ENCODE data around the gene EFNA1.
"Not testable (repeated sequence)": the region's sequence is repeated elsewhere in the genome, so short reads cannot be mapped to it uniquely, and the experiment has no call there.

Gene EFNA1

GRCh38 chr1:155140630-155140953 is 12.9 kb downstream of the EFNA1 start:
- TF ChIP-seq YY1 (IDR thresholded peaks at IDR 0.05; ENCODE audit: insufficient read depth, insufficient read length) (no peak), SUZ12 (IDR thresholded peaks at IDR 0.05; ENCODE audit: extremely low read depth, insufficient read depth, insufficient read length) (no peak), ZNF274 (IDR thresholded peaks at IDR 0.05; ENCODE audit: low read depth, low read length) (no peak)
- peak overlapping the region; percentile 99 for H3K9ac ChIP-seq (ENCODE audit: insufficient read length, low read depth)

DNA sequence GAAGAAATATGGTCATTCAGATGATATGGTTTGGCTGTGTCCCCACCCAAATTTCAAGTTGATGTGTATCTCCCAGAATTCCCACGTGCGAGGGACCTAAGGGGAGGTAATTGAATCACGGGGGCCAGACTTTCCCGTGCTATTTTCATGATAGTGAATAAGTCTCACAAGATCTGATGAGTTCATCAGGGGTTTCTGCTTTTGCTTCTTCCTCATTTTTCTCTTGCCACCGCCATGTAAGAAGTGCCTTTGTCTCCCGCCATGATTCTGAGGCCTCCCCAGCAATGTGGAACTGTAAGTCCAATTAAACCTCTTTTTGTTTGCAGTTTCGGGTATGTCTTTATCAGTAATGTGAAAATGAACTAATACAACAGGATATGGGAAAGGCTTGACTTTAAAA is 14.1 kb downstream of the EFNA1 start:
- no peak overlapping the region for H3K9ac ChIP-seq (ENCODE audit: insufficient read length, low read depth)
- TF ChIP-seq YY1 (IDR thresholded peaks at IDR 0.05; ENCODE audit: insufficient read depth, insufficient read length) (no peak), SUZ12 (IDR thresholded peaks at IDR 0.05; ENCODE audit: extremely low read depth, insufficient read depth, insufficient read length) (no peak), ZNF274 (IDR thresholded peaks at IDR 0.05; ENCODE audit: low read depth, low read length) (no peak)
- peaks cover 7% of the 10 kb centered on the region for H3K27me3 ChIP-seq (ENCODE audit: insufficient read depth, insufficient read length)
- no peak for DNase-seq (ENCODE audit: low read depth, low spot score)
- peaks cover 7% of the 10 kb centered on the region for H3K4me1 ChIP-seq (ENCODE audit: insufficient read depth, insufficient read length)
- no peaks in the 10 kb centered on the region for H3K9me3 ChIP-seq (ENCODE audit: insufficient read depth, low read length)
- no peak overlapping the region for H3K4me3 ChIP-seq (ENCODE audit: insufficient read length, low read depth)
- peaks cover 20% of the 10 kb centered on the region for H3K36me3 ChIP-seq (ENCODE audit: insufficient read depth, insufficient read length, low read length)

More at GRCh38 chr1:155140630-155140953, 12.9 kb downstream of the EFNA1 start:
- DNase-seq (ENCODE audit: low read depth, low spot score), result no peak
- H3K9me3 ChIP-seq (ENCODE audit: insufficient read depth, low read length), result no peaks in the 10 kb centered on the region
- peak overlapping the region; percentile 97 for H3K4me3 ChIP-seq (ENCODE audit: insufficient read length, low read depth)
- peaks cover 7% of the 10 kb centered on the region for H3K27me3 ChIP-seq (ENCODE audit: insufficient read depth, insufficient read length)
- peaks cover 9% of the 10 kb centered on the region for H3K4me1 ChIP-seq (ENCODE audit: insufficient read depth, insufficient read length)
- peaks cover 21% of the 10 kb centered on the region for H3K36me3 ChIP-seq (ENCODE audit: insufficient read depth, insufficient read length, low read length)

DNA sequence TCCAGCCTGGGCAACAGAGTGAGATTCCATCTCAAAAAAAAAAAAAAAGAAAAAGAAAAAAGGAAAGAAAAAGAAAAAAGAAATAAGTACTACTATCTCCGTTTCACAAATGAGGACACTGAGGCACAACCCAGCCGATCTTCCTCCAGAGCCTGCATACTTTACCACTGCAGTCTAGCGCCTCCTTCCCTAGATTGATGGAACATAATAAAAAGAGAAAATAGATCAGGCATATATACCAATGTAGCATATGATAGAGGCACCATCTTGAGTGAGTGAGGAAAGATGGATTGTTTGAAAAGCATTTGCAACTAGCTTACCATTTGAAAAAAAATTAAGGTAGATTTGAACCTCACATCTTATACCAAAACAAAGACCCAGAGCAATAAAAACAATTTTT is 17.8 kb downstream of the EFNA1 start:
- no peaks in the 10 kb centered on the region for H3K4me1 ChIP-seq (ENCODE audit: insufficient read depth, insufficient read length)
- H3K9me3 ChIP-seq (ENCODE audit: insufficient read depth, low read length), result no peaks in the 10 kb centered on the region
- no peaks in the 10 kb centered on the region for H3K36me3 ChIP-seq (ENCODE audit: insufficient read depth, insufficient read length, low read length)
- H3K27me3 ChIP-seq (ENCODE audit: insufficient read depth, insufficient read length), result peaks cover 7% of the 10 kb centered on the region
- no peak for TF ChIP-seq ZNF274 (IDR thresholded peaks at IDR 0.05; ENCODE audit: low read depth, low read length)
- no peak for TF ChIP-seq YY1 (IDR thresholded peaks at IDR 0.05; ENCODE audit: insufficient read depth, insufficient read length)
- TF ChIP-seq SUZ12 (IDR thresholded peaks at IDR 0.05; ENCODE audit: extremely low read depth, insufficient read depth, insufficient read length), result no peak
- no peak overlapping the region for H3K4me3 ChIP-seq (ENCODE audit: insufficient read length, low read depth)
- H3K9ac ChIP-seq (ENCODE audit: insufficient read length, low read depth), result no peak overlapping the region
- DNase-seq (ENCODE audit: low read depth, low spot score), result no peak

- H3K36me3 ChIP-seq (ENCODE audit: insufficient read depth, insufficient read length, low read length); H3K9me3 ChIP-seq (ENCODE audit: insufficient read depth, low read length); H3K4me3 ChIP-seq (ENCODE audit: insufficient read length, low read depth); H3K9ac ChIP-seq (ENCODE audit: insufficient read length, low read depth); H3K27me3 ChIP-seq (ENCODE audit: insufficient read depth, insufficient read length); H3K4me1 ChIP-seq (ENCODE audit: insufficient read depth, insufficient read length); DNase-seq (ENCODE audit: low read depth, low spot score): not testable (repeated sequence)
Observed at GRCh38 chr1:155155996-155156643, 28.4 kb downstream of the EFNA1 start.

DNA sequence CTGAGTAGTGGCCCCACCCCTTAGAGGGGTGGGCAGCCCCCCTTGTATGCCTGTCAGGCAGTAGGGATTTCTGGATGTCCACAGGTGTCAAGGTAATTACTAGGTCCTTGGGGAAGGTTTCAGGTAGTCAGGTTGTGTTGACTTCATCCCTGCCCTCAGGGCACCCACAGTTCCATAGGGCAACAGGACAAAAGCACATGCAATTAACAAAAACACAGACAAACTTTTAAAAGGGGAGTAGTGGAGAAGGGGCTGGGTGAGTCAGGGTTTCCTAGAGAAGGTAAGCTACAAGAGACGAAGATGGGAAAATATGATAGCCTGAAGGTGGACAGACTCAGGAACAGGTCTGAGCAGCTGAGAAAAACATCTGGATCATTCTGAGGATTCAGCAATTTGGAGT is 31.3 kb downstream of the EFNA1 start:
- no peak for DNase-seq (ENCODE audit: low read depth, low spot score)
- H3K4me1 ChIP-seq (ENCODE audit: insufficient read depth, insufficient read length), result no peaks in the 10 kb centered on the region
- H3K9me3 ChIP-seq (ENCODE audit: insufficient read depth, low read length), result no peaks in the 10 kb centered on the region
- TF ChIP-seq ZNF274 (IDR thresholded peaks at IDR 0.05; ENCODE audit: low read depth, low read length) (no peak), YY1 (IDR thresholded peaks at IDR 0.05; ENCODE audit: insufficient read depth, insufficient read length) (no peak), SUZ12 (IDR thresholded peaks at IDR 0.05; ENCODE audit: extremely low read depth, insufficient read depth, insufficient read length) (no peak)
- no peak overlapping the region for H3K4me3 ChIP-seq (ENCODE audit: insufficient read length, low read depth)
- no peak overlapping the region for H3K9ac ChIP-seq (ENCODE audit: insufficient read length, low read depth)
- no peaks in the 10 kb centered on the region for H3K27me3 ChIP-seq (ENCODE audit: insufficient read depth, insufficient read length)
- no peaks in the 10 kb centered on the region for H3K36me3 ChIP-seq (ENCODE audit: insufficient read depth, insufficient read length, low read length)

GRCh38 chr1:155160128-155160527 is 32.5 kb downstream of the EFNA1 start:
- H3K27me3 ChIP-seq (ENCODE audit: insufficient read depth, insufficient read length), result no peaks in the 10 kb centered on the region
- no peak overlapping the region for H3K4me3 ChIP-seq (ENCODE audit: insufficient read length, low read depth)
- H3K9me3 ChIP-seq (ENCODE audit: insufficient read depth, low read length), result peaks cover 4% of the 10 kb centered on the region; the same call in 1 of the 2 replicates
- no peaks in the 10 kb centered on the region for H3K4me1 ChIP-seq (ENCODE audit: insufficient read depth, insufficient read length)
- TF ChIP-seq ZNF274 (IDR thresholded peaks at IDR 0.05; ENCODE audit: low read depth, low read length), result no peak
- TF ChIP-seq SUZ12 (IDR thresholded peaks at IDR 0.05; ENCODE audit: extremely low read depth, insufficient read depth, insufficient read length), result no peak
- TF ChIP-seq YY1 (IDR thresholded peaks at IDR 0.05; ENCODE audit: insufficient read depth, insufficient read length), result no peak
- no peak for DNase-seq (ENCODE audit: low read depth, low spot score)
- no peaks in the 10 kb centered on the region for H3K36me3 ChIP-seq (ENCODE audit: insufficient read depth, insufficient read length, low read length)
- no peak overlapping the region for H3K9ac ChIP-seq (ENCODE audit: insufficient read length, low read depth)

DNA sequence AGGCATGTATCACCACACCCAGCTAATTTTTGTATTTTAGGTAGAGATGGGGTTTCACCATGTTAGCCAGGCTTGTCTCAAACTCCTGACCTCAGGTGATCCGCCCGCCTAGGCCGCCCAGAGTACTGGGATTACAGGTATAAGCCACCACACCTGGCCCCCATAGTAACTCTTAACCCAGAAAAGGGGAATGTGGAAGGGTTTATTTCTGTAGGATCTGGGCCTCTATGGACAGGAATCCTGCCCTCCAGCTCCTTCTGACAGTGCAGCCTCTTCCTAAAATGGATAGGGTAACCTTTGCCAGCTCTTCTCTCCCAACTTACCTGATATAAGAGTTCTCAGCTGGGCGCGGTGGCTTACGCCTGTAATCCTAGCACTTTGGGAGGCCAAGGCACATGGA is 35.0 kb downstream of the EFNA1 start:
- H3K4me3 ChIP-seq (ENCODE audit: insufficient read length, low read depth); H3K36me3 ChIP-seq (ENCODE audit: insufficient read depth, insufficient read length, low read length); H3K27me3 ChIP-seq (ENCODE audit: insufficient read depth, insufficient read length); H3K9ac ChIP-seq (ENCODE audit: insufficient read length, low read depth); H3K9me3 ChIP-seq (ENCODE audit: insufficient read depth, low read length); DNase-seq (ENCODE audit: low read depth, low spot score): not testable (repeated sequence)
- H3K4me1 ChIP-seq (ENCODE audit: insufficient read depth, insufficient read length), result peaks cover 13% of the 10 kb centered on the region

- DNase-seq (ENCODE audit: low read depth, low spot score); H3K9me3 ChIP-seq (ENCODE audit: insufficient read depth, low read length); H3K27me3 ChIP-seq (ENCODE audit: insufficient read depth, insufficient read length); H3K4me3 ChIP-seq (ENCODE audit: insufficient read length, low read depth); H3K36me3 ChIP-seq (ENCODE audit: insufficient read depth, insufficient read length, low read length); H3K9ac ChIP-seq (ENCODE audit: insufficient read length, low read depth): not testable (repeated sequence)
- H3K4me1 ChIP-seq (ENCODE audit: insufficient read depth, insufficient read length), result peaks cover 13% of the 10 kb centered on the region
Observed at GRCh38 chr1:155163785-155164184, 36.1 kb downstream of the EFNA1 start.

GRCh38 chr1:155164625-155165024 is 36.9 kb downstream of the EFNA1 start:
- peaks cover 13% of the 10 kb centered on the region for H3K36me3 ChIP-seq (ENCODE audit: insufficient read depth, insufficient read length, low read length)
- not testable (repeated sequence) for H3K9me3 ChIP-seq (ENCODE audit: insufficient read depth, low read length); H3K27me3 ChIP-seq (ENCODE audit: insufficient read depth, insufficient read length); H3K4me3 ChIP-seq (ENCODE audit: insufficient read length, low read depth); H3K9ac ChIP-seq (ENCODE audit: insufficient read length, low read depth); DNase-seq (ENCODE audit: low read depth, low spot score)
- H3K4me1 ChIP-seq (ENCODE audit: insufficient read depth, insufficient read length), result peaks cover 13% of the 10 kb centered on the region
